Testis (tissue), 3 donors: ENCODE data around the gene SLC6A19. TPM values are rescaled to one million over a fixed set of nuclear protein-coding genes. Genes with fewer than 3 reads are reported as not detected.

Experiments used
- DNase-seq: peaks from one replicate; pipeline ENCODE4 v3.0.0-alpha.2; 2019
- H3K27ac ChIP-seq, 2 donors: fragments of 200-600 bp; sonication (generic); one replicate each; pipeline ENCODE4 v1.5.1; 2019
- H3K27me3 ChIP-seq: fragments of 200-600 bp; sonication (generic); one replicate; pipeline ENCODE4 v1.5.1; 2019
- H3K36me3 ChIP-seq: fragments of 200-600 bp; sonication (generic); one replicate; pipeline ENCODE4 v1.5.1; 2017; ENCODE audit warnings: low read depth; ENCODE audit errors: missing control alignments
- H3K4me1 ChIP-seq: fragments of 200-600 bp; sonication (generic); one replicate; pipeline ENCODE4 v1.5.1; 2019
- H3K4me3 ChIP-seq, 2 donors: fragments of 200-600 bp; sonication (generic); one replicate each; pipeline ENCODE4 v1.5.1; 2017 to 2019
- H3K9me3 ChIP-seq: fragments of 200-600 bp; sonication (generic); one replicate; pipeline ENCODE4 v1.5.1; 2017
- CTCF ChIP-seq, 3 experiments: fragments of 450-650 bp in 2 of 3; fragments of 200-600 bp in 1 of 3; sonication (generic) in 1 of 3; IDR thresholded peaks; one replicate each; pipeline ENCODE4 v1.5.1; 2016 to 2019; ENCODE audit warnings: antibody characterized with exemption in 3 of 3, mild to moderate bottlenecking in 2 of 3, moderate library complexity in 1 of 3
- POLR2A ChIP-seq: fragments of 450-650 bp; IDR thresholded peaks from one replicate; pipeline ENCODE4 v1.6.1; 2017; ENCODE audit warnings: antibody characterized with exemption, mild to moderate bottlenecking, moderate library complexity
- WGBS, 2 donors: methylation state at CpG; one replicate each; pipeline ENCODE4 v1.1.5; 2018; 5-methylcytosine and 5-hydroxymethylcytosine counted together
- intact Hi-C: fragments of 100-400 bp; cut with DNase I; formaldehyde crosslinking; loops from one replicate; pipeline ENCODE4 v1.15.1; 2023; ENCODE audit warnings: low total_unique reads
- polyA plus RNA-seq: library from polyadenylated mRNA; stranded (reverse); fragments of 350-450 nt; fragmentation: Illumina TruSeq; extraction: RNeasy Lipid Tissue Mini Kit (QIAGEN cat#74804); gene quantifications from one replicate; pipeline ENCODE4 v1.2.3, GENCODE V29; 2014; ENCODE audit warnings: low read depth, low replicate concordance; ENCODE audit not compliant: insufficient read depth
- total RNA-seq, 2 donors: library from RNA; depleted of rRNA; stranded (reverse); fragments of >200 nt; gene quantifications; one replicate each; pipeline ENCODE4 v1.2.3, GENCODE V29; 2016

SLC6A19 gene
- total and polyA plus RNA-seq, 3 donors from 2014 or later: 0.16 to 0.68 (median 0.28) TPM

GRCh38 chr5:1189269-1189668, 12.1 kb upstream of the SLC6A19 start:
- no peaks in the 10 kb centered on the region for H3K9me3 ChIP-seq
- no peak overlapping the region for H3K4me3 ChIP-seq
- H3K27me3 ChIP-seq: no peaks in the 10 kb centered on the region
- H3K27ac ChIP-seq: no peak overlapping the region
- H3K36me3 ChIP-seq: no peaks in the 10 kb centered on the region
- WGBS, 2 donors: 84 to 87% methylated on average over 10 of the region's 10 CpGs
- intact Hi-C loops: no loop called here
- TF ChIP-seq CTCF (IDR thresholded peaks at IDR 0.05) (no peak), POLR2A (no peak)
- no peak for DNase-seq
- peaks cover 16% of the 10 kb centered on the region for H3K4me1 ChIP-seq

DNA sequence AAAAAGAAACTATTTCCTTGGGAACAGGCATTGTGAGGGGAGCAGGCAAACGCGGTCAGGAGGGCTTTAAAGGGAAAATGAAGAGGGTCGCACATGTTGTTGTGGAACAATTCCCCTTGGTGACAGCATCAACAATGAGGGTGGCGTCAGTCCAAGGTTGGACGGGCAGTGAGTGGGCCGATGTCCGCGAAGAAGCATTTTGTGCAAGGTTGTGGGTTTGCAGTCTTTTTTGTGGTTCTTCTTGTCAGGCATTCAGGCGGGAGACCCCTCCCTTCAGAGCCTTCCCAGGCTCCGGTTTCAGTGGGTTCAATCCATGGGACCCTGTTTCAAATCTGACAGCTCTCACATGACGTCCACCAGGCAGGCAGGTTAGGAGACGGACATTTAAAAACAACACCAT, 11.1 kb upstream of the SLC6A19 start:
- Histone ChIP-seq H3K36me3 (no peaks in the 10 kb centered on the region), H3K27ac (no peak overlapping the region), H3K27me3 (no peaks in the 10 kb centered on the region), H3K4me1 (peaks cover 11% of the 10 kb centered on the region), H3K9me3 (no peaks in the 10 kb centered on the region), H3K4me3 (no peak overlapping the region)
- intact Hi-C loops: no loop called here
- no peak for DNase-seq
- TF ChIP-seq CTCF (IDR thresholded peaks at IDR 0.05) (no peak), POLR2A (no peak)
- 76 to 86% methylated on average over 12 of the region's 12 CpGs for WGBS, 2 donors

DNA sequence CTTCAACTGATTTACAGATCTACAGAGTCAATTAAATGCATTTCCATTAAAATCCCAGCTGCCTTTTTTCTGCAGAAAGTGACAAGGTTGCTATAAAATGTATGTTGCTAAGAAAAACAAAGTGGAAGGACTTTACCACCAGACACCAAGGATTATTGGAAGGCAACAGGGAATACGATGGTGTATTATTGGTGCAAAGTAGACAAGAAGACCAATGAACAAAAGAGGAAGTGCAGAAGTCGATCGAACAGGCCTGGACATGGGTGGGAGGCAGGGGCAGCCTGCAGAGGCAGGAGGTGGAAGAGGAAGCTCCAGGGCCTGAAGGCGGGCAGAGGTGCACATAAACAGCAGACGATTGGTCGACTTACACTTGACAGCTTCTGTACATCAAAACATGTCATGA, 10.6 kb upstream of the SLC6A19 start:
- no peak overlapping the region for H3K4me3 ChIP-seq
- H3K27me3 ChIP-seq: no peaks in the 10 kb centered on the region
- intact Hi-C loops: no loop called here
- peaks cover 5% of the 10 kb centered on the region for H3K4me1 ChIP-seq
- DNase-seq: no peak
- no peaks in the 10 kb centered on the region for H3K9me3 ChIP-seq
- 37 to 44% methylated on average over 6 of the region's 6 CpGs for WGBS, 2 donors
- TF ChIP-seq POLR2A: no peak
- TF ChIP-seq CTCF (IDR thresholded peaks at IDR 0.05): no peak
- no peak overlapping the region for H3K27ac ChIP-seq
- no peaks in the 10 kb centered on the region for H3K36me3 ChIP-seq

DNA sequence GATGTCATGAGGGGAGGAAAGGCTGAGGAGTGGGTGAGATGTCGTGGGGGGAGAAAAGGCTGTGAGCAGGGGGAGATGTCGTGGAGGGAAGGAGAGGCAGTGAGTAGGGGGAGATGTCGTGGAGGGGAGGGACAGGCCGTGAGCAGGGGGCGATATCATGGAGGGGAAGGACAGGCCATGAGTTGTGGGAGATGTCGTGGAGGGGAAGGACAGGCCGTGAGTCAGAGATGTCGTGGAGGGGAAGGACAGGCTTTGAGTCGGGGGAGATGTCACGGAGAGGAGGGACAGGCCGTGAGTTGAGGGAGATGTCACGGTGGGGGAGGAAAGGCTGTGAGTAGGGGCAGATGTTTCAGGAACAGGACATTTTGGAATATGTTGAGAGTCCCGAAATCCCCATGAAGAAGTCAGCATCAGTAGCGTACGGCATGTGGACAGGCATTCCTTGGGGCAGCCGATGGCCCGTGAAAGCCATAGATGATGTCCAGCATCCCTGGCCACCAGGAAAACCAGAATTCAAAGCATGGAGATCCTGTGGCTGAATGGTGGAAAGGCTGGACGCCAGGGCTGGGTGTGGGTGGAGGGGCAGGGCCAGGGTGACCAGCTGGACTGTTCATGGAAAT, 8.3 kb upstream of the SLC6A19 start:
- Histone ChIP-seq H3K27me3 (no peaks in the 10 kb centered on the region), H3K4me3 (no peak overlapping the region), H3K9me3 (no peaks in the 10 kb centered on the region), H3K36me3 (no peaks in the 10 kb centered on the region), H3K27ac (no peak overlapping the region), H3K4me1 (no peaks in the 10 kb centered on the region)
- no peak for DNase-seq
- TF ChIP-seq POLR2A (no peak), CTCF (IDR thresholded peaks at IDR 0.05) (no peak)
- intact Hi-C loops: no loop called here
- WGBS, 2 donors: 61 to 64% methylated on average over 18 of the region's 18 CpGs

DNA sequence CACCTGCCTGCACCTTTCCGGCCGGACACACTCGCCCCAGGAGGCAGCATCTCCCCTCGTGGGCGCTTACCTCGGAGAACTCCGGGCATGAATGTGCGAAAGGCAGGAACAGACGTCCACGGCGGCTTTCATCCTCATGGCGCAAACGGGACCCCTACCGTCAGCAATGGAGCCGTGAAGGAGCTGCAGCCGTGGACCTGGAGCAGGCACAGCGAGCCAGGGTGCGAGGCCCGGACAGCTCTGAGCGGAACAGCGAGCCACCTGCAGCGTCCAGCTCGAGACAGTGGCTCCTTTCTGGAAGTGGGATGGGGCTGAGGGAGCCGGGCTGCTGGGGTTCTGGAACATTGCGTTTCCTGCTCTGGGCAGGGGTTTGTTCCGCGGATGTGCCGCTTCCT, 7.8 kb upstream of the SLC6A19 start:
- Histone ChIP-seq H3K36me3 (no peaks in the 10 kb centered on the region), H3K27ac (no peak overlapping the region), H3K4me3 (no peak overlapping the region), H3K9me3 (no peaks in the 10 kb centered on the region), H3K4me1 (no peaks in the 10 kb centered on the region), H3K27me3 (no peaks in the 10 kb centered on the region)
- intact Hi-C loops: no loop called here
- no peak for DNase-seq
- 73 to 75% methylated on average over 11 to 28 of the region's 28 CpGs for WGBS, 2 donors
- TF ChIP-seq CTCF (IDR thresholded peaks at IDR 0.05): no peak
- TF ChIP-seq POLR2A: no peak
